Neural crest cell (in vitro differentiated cells): ENCODE measurements around the gene INTS11. TPM values are rescaled to one million over a fixed set of nuclear protein-coding genes. Genes with fewer than 3 reads are reported as not detected.

Source experiments
- DNase-seq: peaks from one replicate; pipeline ENCODE4 v3.0.0; 2021; ENCODE audit warnings: low read depth, mixed read lengths, low spot score
- H3K27ac Mint-ChIP-seq: one replicate; pipeline ENCODE4 v1.8.0; 2021; ENCODE audit warnings: mild to moderate bottlenecking, mixed read lengths; ENCODE audit not compliant: unreplicated experiment
- H3K27me3 Mint-ChIP-seq: 2 replicates; pipeline ENCODE4 v1.8.0; 2021; ENCODE audit warnings: low read depth, mild to moderate bottlenecking, mixed read lengths
- H3K36me3 Mint-ChIP-seq: 2 replicates; pipeline ENCODE4 v1.8.0; 2021; ENCODE audit warnings: low read depth, mild to moderate bottlenecking, mixed read lengths
- H3K4me1 Mint-ChIP-seq: 2 replicates; pipeline ENCODE4 v1.8.0; 2021; ENCODE audit warnings: mixed read lengths
- H3K4me3 Mint-ChIP-seq: one replicate; pipeline ENCODE4 v1.8.0; 2021; ENCODE audit warnings: mild to moderate bottlenecking, mixed read lengths
- H3K9me3 Mint-ChIP-seq: 2 replicates; pipeline ENCODE4 v1.8.0; 2021; ENCODE audit warnings: mixed read lengths
- long read RNA-seq: library from polyadenylated mRNA; unstranded; transcript quantifications from one replicate; pipeline ENCODE4 v2.0.0, GENCODE V29; 2020
- total RNA-seq: library from RNA; stranded (reverse); gene quantifications from 2 replicates; pipeline ENCODE4 v1.2.1, GENCODE V29; 2021
- TF ChIP-seq, protein P1 (sequence below): fragments of 200-600 bp; sonication (generic); conservative IDR thresholded peaks from 2 replicates; pipeline ENCODE4 v1.5.0; 2021; ENCODE audit warnings: antibody characterized with exemption, mild to moderate bottlenecking

The INTS11 gene
- total RNA-seq = 137 and 160 TPM in 2 replicates
- long read RNA-seq, transcript INTS11-208 (17 exons, 2,148 nt) = major isoform, 61 of 77 reads
- long read RNA-seq, partial matches to known transcripts = 4 of 77 reads
- long read RNA-seq, other reads (novel, unspliced or antisense) = 9 of 77 reads

DNA sequence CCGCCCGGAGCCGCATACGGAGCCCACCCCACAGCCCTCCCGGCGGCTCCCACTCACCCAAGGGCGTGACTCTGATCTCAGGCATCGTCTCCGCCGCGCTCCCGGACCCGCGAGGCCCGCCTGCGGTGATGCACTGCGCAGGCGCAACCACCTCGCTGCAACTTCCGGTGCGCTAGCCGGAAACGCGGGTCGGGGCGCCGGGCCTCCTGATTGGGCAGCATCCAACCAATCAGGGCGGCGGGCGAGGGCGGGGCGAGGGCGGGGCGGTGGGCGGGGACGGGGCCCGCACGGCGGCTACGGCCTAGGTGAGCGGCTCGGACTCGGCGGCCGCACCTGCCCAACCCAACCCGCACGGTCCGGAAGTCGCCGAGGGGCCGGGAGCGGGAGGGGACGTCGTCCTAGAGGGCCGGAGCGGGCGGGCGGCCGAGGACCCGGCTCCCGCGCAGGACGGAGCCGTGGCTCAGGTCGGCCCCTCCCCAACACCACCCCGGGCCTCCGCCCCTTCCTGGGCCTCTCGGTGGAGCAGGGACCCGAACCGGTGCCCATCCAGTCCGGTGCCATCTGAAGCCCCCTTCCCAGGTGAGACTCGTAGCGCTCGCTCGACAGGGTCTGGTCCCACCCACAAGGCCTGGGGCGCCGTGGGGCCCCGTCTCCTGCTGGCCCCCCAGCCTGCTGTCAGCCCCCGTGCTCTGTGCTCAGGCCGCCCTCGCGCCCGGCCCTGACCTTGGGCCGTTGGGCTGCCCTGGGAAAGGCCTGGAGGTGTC is at the start of gene INTS11, which contains the start of gene CPTP:
Gene INTS11 (minus strand): TSS at position 137 of the 764 bp plus-strand sequence. CDS start 52 bp downstream, at position 85.
Gene CPTP (plus strand): TSS at position 279 of the 764 bp plus-strand sequence. CDS start 2,109 bp downstream, outside the sequence.
- Mint-ChIP-seq H3K36me3 (no peaks in the 10 kb centered on the region), H3K4me1 (peaks cover 12% of the 10 kb centered on the region), H3K27me3 (no peaks in the 10 kb centered on the region), H3K9me3 (no peaks in the 10 kb centered on the region), H3K27ac (peak within 1 kb of the TSS; percentile 93), H3K4me3 (peak within 1 kb of the TSS; percentile 88)
- peak; percentile 95 for DNase-seq
- TF ChIP-seq, protein P1, sequence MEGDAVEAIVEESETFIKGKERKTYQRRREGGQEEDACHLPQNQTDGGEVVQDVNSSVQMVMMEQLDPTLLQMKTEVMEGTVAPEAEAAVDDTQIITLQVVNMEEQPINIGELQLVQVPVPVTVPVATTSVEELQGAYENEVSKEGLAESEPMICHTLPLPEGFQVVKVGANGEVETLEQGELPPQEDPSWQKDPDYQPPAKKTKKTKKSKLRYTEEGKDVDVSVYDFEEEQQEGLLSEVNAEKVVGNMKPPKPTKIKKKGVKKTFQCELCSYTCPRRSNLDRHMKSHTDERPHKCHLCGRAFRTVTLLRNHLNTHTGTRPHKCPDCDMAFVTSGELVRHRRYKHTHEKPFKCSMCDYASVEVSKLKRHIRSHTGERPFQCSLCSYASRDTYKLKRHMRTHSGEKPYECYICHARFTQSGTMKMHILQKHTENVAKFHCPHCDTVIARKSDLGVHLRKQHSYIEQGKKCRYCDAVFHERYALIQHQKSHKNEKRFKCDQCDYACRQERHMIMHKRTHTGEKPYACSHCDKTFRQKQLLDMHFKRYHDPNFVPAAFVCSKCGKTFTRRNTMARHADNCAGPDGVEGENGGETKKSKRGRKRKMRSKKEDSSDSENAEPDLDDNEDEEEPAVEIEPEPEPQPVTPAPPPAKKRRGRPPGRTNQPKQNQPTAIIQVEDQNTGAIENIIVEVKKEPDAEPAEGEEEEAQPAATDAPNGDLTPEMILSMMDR = no peak

DNA sequence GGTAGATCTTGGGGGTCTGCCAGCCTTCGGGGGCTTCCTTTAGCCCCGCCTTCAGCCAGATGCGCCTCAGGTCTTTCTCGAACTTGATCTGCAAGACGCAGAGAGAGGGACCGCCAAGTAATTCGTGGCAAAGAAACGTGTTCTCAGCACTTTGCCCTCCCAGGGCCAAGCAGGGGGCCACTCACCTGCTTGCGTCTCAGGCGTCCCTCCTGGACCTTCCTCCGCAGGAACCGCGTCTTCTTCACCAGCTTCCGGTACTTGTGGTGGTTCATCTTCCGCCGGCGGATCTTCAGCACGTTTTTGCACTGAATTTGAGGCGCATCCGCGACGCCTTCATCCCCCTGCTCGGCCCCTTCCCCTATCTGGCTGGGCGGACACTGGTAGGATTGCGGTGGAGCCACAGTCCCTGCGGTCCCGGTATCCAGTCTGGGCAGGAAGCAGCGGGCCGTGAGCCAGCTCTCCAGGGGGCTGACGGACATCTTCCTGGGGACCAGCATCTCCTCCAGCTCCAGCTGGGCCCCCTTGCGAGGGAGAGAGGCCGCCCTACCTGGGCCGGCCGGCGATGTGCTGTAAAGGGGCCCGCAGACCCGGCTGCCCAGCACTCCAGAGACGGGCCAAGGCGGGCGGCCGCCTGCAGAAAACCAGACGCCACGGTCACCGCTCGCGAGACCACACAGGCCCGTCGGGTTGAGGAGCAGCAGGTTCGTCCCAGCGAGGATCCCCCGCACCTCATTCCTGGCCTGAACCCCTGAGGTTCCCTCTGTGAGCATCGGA is 49.5 kb upstream of the INTS11 start:
- H3K27ac Mint-ChIP-seq = no peak overlapping the region
- no peaks in the 10 kb centered on the region for H3K27me3 Mint-ChIP-seq
- no peaks in the 10 kb centered on the region for H3K36me3 Mint-ChIP-seq
- DNase-seq = no peak
- H3K9me3 Mint-ChIP-seq = no peaks in the 10 kb centered on the region
- TF ChIP-seq, protein P1 = no peak
- H3K4me3 Mint-ChIP-seq = peak overlapping the region; percentile 93
- H3K4me1 Mint-ChIP-seq = peaks cover 9% of the 10 kb centered on the region

DNA sequence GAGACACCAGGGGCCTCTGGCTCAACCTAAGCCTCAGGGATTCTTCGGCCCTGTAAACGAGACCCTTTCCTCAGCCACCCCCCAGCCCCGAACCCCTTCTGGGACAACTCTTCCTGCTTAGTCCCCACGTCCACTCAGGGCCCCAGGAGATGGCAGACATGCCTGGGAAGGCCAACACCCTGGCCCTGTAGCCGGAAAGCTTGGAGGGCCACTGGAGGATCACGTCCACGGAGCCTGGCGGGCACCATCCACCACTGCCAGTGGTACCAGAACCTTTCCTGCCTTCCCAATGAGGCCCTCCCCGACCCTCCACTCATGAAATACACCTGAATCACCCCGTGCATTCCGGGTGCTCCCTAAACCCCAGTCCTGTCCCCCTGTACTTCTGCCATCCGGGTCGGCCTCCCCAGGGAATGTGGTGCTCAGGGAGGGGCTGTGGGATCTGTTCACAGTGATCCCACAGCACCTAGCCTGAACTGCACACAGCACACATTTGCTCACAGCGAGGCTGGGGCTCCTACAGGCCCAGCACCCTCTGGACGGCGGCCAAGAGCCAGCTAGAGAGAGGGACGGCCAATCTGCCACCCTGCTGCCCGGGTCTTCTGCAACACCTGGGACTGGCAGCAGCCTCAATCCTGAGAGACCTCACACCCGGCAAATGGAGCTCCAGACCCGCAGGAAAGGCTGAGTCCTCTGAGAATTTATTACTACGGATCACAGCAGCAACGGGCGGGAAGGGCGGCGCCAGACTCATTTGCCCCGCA is 48.8 kb upstream of the INTS11 start:
- TF ChIP-seq, protein P1 = no peak
- Mint-ChIP-seq H3K9me3 (no peaks in the 10 kb centered on the region), H3K36me3 (no peaks in the 10 kb centered on the region), H3K27ac (no peak overlapping the region), H3K4me3 (peak overlapping the region; percentile 75), H3K4me1 (peaks cover 9% of the 10 kb centered on the region), H3K27me3 (no peaks in the 10 kb centered on the region)
- DNase-seq = no peak

DNA sequence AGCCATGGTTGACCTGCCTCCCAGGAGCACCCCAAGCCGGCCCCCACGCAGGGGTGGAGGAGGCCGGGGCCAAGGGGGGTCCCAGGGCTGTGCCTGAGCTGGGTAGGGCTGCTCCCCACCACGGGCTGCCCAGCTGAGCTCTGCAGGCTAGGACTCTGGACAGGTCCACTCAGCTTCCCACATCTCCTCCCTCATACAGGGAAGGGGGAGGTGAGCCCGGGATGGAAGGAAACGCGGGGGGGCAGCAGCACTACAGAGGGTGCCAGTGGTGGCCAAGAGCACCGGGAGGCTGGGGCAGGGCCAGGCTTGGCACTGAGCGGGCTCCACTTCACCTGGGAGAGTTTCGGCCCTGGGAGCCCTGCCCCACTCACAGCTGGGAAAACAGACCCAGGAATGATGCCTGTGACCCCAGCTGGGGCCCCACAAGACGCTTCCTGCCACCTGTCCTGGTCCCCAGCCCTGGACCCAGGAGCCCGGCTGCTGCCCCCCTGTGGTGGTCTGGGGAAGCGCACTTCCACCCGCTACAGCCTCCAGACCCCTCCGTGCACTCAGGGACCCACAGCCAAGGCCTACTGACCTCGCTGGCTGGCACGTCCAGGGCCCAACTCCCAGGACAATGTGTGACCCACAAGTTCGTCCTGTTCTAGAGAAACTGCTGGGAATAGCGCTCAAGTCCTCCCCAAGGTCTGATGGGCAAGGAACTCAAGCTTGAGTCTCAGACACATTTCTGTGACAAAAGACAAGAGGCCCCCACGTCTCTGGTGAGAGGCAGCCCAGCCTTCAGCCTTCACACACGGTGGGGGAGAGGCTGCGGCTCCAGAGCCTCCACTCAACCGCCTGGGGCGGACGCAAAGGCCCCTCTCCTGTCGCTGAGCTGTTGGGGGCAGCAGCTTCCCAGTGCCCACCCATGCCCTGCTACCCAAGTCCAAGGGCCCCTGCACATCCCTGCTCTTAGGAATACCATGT is 47.6 kb upstream of the INTS11 start:
- TF ChIP-seq, protein P1 = peak; percentile 88
- H3K9me3 Mint-ChIP-seq = no peaks in the 10 kb centered on the region
- H3K27ac Mint-ChIP-seq = no peak overlapping the region
- DNase-seq = peak; percentile 89
- H3K36me3 Mint-ChIP-seq = no peaks in the 10 kb centered on the region
- H3K4me1 Mint-ChIP-seq = peaks cover 9% of the 10 kb centered on the region
- H3K4me3 Mint-ChIP-seq = peak overlapping the region; percentile 82
- no peaks in the 10 kb centered on the region for H3K27me3 Mint-ChIP-seq
